ENCODE data around the gene IL2. TPM values are rescaled to one million over a fixed set of nuclear protein-coding genes. Genes with fewer than 3 reads are reported as not detected.

Gene IL2
- total RNA-seq, 1 experiment from 2014 or later: 0.61 TPM

DNA sequence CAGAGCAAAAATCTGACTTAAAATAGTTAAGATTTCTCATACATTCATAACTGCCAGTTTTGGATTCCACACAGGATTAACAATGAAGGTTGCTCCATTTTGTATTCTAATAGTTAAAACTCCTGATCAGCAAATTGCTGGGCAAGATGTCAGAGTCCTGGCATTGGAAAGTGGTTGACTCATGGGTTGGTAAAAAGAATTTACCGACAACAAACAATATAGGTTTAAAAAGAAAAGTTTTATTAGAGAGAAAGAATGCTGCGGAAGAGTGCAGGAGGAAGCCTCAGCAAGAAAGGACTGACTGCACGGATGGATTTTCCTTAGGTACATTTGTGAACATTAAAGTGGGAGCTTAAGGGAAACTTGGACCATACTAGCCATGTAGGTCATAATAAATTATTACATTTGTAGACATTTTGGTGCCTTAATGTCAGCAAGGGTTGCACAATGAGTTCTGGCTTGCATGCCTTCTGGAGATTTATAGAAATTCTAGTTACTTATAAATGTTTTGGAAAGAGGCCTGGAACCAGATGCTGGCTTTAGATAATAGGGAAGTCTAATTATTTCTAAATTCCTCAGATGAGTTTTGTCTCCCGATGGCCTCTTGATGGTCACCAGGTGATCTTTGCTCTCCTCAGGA is 25.4 kb upstream of the IL2 start:
- Mint-ChIP-seq H3K27ac (no peak overlapping the region), H3K4me1 (no peaks in the 10 kb centered on the region), H3K9me3 (no peaks in the 10 kb centered on the region), H3K27me3 (ENCODE audit: low read depth) (no peaks in the 10 kb centered on the region), H3K36me3 (no peaks in the 10 kb centered on the region), H3K4me3 (no peak overlapping the region)
- ATAC-seq (no peak), DNase-seq (ENCODE audit: low spot score) (no peak)
- ChIA-PET POLR2A (no interaction called here), CTCF (no interaction called here)
- TF ChIP-seq ZNF671 (CRISPR knock-in tag; IDR thresholded peaks at IDR 0.05): no peak
- TF ChIP-seq HMGA2 (CRISPR knock-in tag; IDR thresholded peaks at IDR 0.05): no peak
- no peak for TF ChIP-seq TP53 (CRISPR knock-in tag; IDR thresholded peaks at IDR 0.05)
- TF ChIP-seq, protein P1, sequence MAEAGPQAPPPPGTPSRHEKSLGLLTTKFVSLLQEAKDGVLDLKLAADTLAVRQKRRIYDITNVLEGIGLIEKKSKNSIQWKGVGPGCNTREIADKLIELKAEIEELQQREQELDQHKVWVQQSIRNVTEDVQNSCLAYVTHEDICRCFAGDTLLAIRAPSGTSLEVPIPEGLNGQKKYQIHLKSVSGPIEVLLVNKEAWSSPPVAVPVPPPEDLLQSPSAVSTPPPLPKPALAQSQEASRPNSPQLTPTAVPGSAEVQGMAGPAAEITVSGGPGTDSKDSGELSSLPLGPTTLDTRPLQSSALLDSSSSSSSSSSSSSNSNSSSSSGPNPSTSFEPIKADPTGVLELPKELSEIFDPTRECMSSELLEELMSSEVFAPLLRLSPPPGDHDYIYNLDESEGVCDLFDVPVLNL (CRISPR knock-in tag; IDR thresholded peaks at IDR 0.05; ENCODE audit: borderline replicate concordance, low read depth): no peak
- TF ChIP-seq NR1H2 (CRISPR knock-in tag; IDR thresholded peaks at IDR 0.05): no peak
- TF ChIP-seq, protein P2, sequence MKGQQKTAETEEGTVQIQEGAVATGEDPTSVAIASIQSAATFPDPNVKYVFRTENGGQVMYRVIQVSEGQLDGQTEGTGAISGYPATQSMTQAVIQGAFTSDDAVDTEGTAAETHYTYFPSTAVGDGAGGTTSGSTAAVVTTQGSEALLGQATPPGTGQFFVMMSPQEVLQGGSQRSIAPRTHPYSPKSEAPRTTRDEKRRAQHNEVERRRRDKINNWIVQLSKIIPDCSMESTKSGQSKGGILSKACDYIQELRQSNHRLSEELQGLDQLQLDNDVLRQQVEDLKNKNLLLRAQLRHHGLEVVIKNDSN (CRISPR knock-in tag; IDR thresholded peaks at IDR 0.05): no peak
- no peak for TF ChIP-seq SMAD3 (CRISPR knock-in tag; IDR thresholded peaks at IDR 0.05; ENCODE audit: borderline replicate concordance)
- TF ChIP-seq, protein P3, sequence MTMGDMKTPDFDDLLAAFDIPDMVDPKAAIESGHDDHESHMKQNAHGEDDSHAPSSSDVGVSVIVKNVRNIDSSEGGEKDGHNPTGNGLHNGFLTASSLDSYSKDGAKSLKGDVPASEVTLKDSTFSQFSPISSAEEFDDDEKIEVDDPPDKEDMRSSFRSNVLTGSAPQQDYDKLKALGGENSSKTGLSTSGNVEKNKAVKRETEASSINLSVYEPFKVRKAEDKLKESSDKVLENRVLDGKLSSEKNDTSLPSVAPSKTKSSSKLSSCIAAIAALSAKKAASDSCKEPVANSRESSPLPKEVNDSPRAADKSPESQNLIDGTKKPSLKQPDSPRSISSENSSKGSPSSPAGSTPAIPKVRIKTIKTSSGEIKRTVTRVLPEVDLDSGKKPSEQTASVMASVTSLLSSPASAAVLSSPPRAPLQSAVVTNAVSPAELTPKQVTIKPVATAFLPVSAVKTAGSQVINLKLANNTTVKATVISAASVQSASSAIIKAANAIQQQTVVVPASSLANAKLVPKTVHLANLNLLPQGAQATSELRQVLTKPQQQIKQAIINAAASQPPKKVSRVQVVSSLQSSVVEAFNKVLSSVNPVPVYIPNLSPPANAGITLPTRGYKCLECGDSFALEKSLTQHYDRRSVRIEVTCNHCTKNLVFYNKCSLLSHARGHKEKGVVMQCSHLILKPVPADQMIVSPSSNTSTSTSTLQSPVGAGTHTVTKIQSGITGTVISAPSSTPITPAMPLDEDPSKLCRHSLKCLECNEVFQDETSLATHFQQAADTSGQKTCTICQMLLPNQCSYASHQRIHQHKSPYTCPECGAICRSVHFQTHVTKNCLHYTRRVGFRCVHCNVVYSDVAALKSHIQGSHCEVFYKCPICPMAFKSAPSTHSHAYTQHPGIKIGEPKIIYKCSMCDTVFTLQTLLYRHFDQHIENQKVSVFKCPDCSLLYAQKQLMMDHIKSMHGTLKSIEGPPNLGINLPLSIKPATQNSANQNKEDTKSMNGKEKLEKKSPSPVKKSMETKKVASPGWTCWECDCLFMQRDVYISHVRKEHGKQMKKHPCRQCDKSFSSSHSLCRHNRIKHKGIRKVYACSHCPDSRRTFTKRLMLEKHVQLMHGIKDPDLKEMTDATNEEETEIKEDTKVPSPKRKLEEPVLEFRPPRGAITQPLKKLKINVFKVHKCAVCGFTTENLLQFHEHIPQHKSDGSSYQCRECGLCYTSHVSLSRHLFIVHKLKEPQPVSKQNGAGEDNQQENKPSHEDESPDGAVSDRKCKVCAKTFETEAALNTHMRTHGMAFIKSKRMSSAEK (CRISPR knock-in tag; IDR thresholded peaks at IDR 0.05; ENCODE audit: borderline replicate concordance): no peak
- TF ChIP-seq, protein P4, sequence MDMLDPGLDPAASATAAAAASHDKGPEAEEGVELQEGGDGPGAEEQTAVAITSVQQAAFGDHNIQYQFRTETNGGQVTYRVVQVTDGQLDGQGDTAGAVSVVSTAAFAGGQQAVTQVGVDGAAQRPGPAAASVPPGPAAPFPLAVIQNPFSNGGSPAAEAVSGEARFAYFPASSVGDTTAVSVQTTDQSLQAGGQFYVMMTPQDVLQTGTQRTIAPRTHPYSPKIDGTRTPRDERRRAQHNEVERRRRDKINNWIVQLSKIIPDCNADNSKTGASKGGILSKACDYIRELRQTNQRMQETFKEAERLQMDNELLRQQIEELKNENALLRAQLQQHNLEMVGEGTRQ (CRISPR knock-in tag; IDR thresholded peaks at IDR 0.05): no peak
- TF ChIP-seq NFYB (CRISPR knock-in tag; conservative IDR thresholded peaks at IDR 0.05; ENCODE audit: low read depth): no peak
- TF ChIP-seq ETV6 (CRISPR knock-in tag; IDR thresholded peaks at IDR 0.05): no peak
- no peak for TF ChIP-seq IRF2 (CRISPR knock-in tag; IDR thresholded peaks at IDR 0.05; ENCODE audit: borderline replicate concordance, low read depth)
- TF ChIP-seq, protein P5, sequence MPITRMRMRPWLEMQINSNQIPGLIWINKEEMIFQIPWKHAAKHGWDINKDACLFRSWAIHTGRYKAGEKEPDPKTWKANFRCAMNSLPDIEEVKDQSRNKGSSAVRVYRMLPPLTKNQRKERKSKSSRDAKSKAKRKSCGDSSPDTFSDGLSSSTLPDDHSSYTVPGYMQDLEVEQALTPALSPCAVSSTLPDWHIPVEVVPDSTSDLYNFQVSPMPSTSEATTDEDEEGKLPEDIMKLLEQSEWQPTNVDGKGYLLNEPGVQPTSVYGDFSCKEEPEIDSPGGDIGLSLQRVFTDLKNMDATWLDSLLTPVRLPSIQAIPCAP (CRISPR knock-in tag; IDR thresholded peaks at IDR 0.05): no peak
- TF ChIP-seq CBFB (CRISPR knock-in tag; IDR thresholded peaks at IDR 0.05; ENCODE audit: low read depth): no peak
- TF ChIP-seq, protein P6, sequence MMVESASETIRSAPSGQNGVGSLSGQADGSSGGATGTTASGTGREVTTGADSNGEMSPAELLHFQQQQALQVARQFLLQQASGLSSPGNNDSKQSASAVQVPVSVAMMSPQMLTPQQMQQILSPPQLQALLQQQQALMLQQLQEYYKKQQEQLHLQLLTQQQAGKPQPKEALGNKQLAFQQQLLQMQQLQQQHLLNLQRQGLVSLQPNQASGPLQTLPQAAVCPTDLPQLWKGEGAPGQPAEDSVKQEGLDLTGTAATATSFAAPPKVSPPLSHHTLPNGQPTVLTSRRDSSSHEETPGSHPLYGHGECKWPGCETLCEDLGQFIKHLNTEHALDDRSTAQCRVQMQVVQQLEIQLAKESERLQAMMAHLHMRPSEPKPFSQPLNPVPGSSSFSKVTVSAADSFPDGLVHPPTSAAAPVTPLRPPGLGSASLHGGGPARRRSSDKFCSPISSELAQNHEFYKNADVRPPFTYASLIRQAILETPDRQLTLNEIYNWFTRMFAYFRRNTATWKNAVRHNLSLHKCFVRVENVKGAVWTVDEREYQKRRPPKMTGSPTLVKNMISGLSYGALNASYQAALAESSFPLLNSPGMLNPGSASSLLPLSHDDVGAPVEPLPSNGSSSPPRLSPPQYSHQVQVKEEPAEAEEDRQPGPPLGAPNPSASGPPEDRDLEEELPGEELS (CRISPR knock-in tag; IDR thresholded peaks at IDR 0.05): no peak
- TF ChIP-seq, protein P7, sequence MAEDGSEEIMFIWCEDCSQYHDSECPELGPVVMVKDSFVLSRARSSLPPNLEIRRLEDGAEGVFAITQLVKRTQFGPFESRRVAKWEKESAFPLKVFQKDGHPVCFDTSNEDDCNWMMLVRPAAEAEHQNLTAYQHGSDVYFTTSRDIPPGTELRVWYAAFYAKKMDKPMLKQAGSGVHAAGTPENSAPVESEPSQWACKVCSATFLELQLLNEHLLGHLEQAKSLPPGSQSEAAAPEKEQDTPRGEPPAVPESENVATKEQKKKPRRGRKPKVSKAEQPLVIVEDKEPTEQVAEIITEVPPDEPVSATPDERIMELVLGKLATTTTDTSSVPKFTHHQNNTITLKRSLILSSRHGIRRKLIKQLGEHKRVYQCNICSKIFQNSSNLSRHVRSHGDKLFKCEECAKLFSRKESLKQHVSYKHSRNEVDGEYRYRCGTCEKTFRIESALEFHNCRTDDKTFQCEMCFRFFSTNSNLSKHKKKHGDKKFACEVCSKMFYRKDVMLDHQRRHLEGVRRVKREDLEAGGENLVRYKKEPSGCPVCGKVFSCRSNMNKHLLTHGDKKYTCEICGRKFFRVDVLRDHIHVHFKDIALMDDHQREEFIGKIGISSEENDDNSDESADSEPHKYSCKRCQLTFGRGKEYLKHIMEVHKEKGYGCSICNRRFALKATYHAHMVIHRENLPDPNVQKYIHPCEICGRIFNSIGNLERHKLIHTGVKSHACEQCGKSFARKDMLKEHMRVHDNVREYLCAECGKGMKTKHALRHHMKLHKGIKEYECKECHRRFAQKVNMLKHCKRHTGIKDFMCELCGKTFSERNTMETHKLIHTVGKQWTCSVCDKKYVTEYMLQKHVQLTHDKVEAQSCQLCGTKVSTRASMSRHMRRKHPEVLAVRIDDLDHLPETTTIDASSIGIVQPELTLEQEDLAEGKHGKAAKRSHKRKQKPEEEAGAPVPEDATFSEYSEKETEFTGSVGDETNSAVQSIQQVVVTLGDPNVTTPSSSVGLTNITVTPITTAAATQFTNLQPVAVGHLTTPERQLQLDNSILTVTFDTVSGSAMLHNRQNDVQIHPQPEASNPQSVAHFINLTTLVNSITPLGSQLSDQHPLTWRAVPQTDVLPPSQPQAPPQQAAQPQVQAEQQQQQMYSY (CRISPR knock-in tag; IDR thresholded peaks at IDR 0.05): no peak
